Measurements from ENCODE around the gene CTU1. TPM values are rescaled to one million over a fixed set of nuclear protein-coding genes. Genes with fewer than 3 reads are reported as not detected.

Gene CTU1
- total RNA-seq, 1 experiment from 2014 or later = 9.3 TPM

- no peak for TF ChIP-seq TCF7L2 (IDR thresholded peaks at IDR 0.05; ENCODE audit: low read depth, low read length)
- no TSS peak for BruUV-seq (replicated peaks)
- ATAC-seq = no peak
- H3K27me3 ChIP-seq (ENCODE audit: control insufficient read depth, insufficient read depth, low read length) = no peaks in the 10 kb centered on the region; the same call in 1 of the 2 replicates
- H3K27ac ChIP-seq (ENCODE audit: low read length) = no peak within 1 kb of the TSS
- no peaks in the 10 kb centered on the region for H3K4me1 ChIP-seq (ENCODE audit: control insufficient read depth, insufficient read depth, low read length)
- ChIA-PET POLR2A (no interaction called here), CTCF (no interaction called here)
- in situ Hi-C loops (cut with HindIII; ENCODE audit: low pct_unique_long_range_greater_than_20kb, low sequenced_read_pairs) (no loop called here), intact Hi-C loops (cut with micrococcal nuclease; ENCODE audit: unreplicated experiment) (no loop called here)
- no peak within 1 kb of the TSS for H3K4me3 ChIP-seq (ENCODE audit: low read depth in 2 of 2, low read length in 2 of 2)
- H3K36me3 ChIP-seq (ENCODE audit: control insufficient read depth, insufficient read depth, low read length) = no peaks in the 10 kb centered on the region
- H3K9me3 ChIP-seq (ENCODE audit: control insufficient read depth, insufficient read depth, low read depth, low read length) = no peaks in the 10 kb centered on the region
- no peak for DNase-seq (ENCODE audit: low read depth, low spot score)
These were observed 33.9 kb upstream of the CTU1 start, which contains the start of gene SIGLEC7 for GRCh38 chr19:51142119-51142518. Gene SIGLEC7, plus strand, starts transcription at chr19:51142301. Its CDS starts 69 bp downstream, at chr19:51142370.

GRCh38 chr19:51141181-51141580 lies 33.0 kb upstream of the CTU1 start:
- CTCF ChIA-PET = no interaction called here

More at GRCh38 chr19:51141181-51141580, 33.0 kb upstream of the CTU1 start:
- TF ChIP-seq REST (IDR thresholded peaks at IDR 0.05; ENCODE audit: insufficient read depth in 1 of 2, low read depth in 2 of 2, low read length in 1 of 2) = no peak
- no peak for TF ChIP-seq TCF7L2 (IDR thresholded peaks at IDR 0.05; ENCODE audit: low read depth, low read length)
- TF ChIP-seq SIN3A (IDR thresholded peaks at IDR 0.05; ENCODE audit: borderline replicate concordance, insufficient read depth, low read depth, low read length) = no peak
- TF ChIP-seq CTCF (IDR thresholded peaks at IDR 0.05) = no peak
- no peak for TF ChIP-seq POLR2AphosphoS5 (IDR thresholded peaks at IDR 0.05; ENCODE audit: low read depth, low read length)
- in situ Hi-C loops (cut with HindIII; ENCODE audit: low pct_unique_long_range_greater_than_20kb, low sequenced_read_pairs) (no loop called here), intact Hi-C loops (cut with micrococcal nuclease; ENCODE audit: unreplicated experiment) (no loop called here)
- no peak for DNase-seq (ENCODE audit: low read depth, low spot score)
- Histone ChIP-seq H3K4me1 (ENCODE audit: control insufficient read depth, insufficient read depth, low read length) (no peaks in the 10 kb centered on the region), H3K9me3 (ENCODE audit: control insufficient read depth, insufficient read depth, low read depth, low read length) (no peaks in the 10 kb centered on the region), H3K36me3 (ENCODE audit: control insufficient read depth, insufficient read depth, low read length) (no peaks in the 10 kb centered on the region), H3K27ac (ENCODE audit: low read length) (no peak overlapping the region), H3K27me3 (ENCODE audit: control insufficient read depth, insufficient read depth, low read length) (no peaks in the 10 kb centered on the region; the same call in 1 of the 2 replicates), H3K4me3 (ENCODE audit: low read depth in 2 of 2, low read length in 2 of 2) (no peak overlapping the region)
- no TSS peak for BruUV-seq (replicated peaks)
- POLR2A ChIA-PET = no interaction called here
- no peak for ATAC-seq

Data from Panc1 (cell line).